Measurements from ENCODE around the gene ANKRD27. TPM values are rescaled to one million over a fixed set of nuclear protein-coding genes. Genes with fewer than 3 reads are reported as not detected.

Gene ANKRD27
- total and polyA plus RNA-seq, 2 experiments from 2014 or later = 24.3 to 32.6 TPM

GRCh38 chr19:32674153-32674930 lies 638 bp downstream of the ANKRD27 start:
- TF ChIP-seq CTCF (IDR thresholded peaks at IDR 0.05; ENCODE audit: poor library complexity) = no peak
- TF ChIP-seq EZH2 (IDR thresholded peaks at IDR 0.05; ENCODE audit: borderline replicate concordance) = no peak
- TF ChIP-seq EZH2phosphoT487 (IDR thresholded peaks at IDR 0.05; ENCODE audit: low read depth, severe bottlenecking, unreplicated experiment) = no peak
- H3K4me2 ChIP-seq = peak overlapping the region; percentile 93
- peaks cover 46% of the 10 kb centered on the region for H3K79me2 ChIP-seq
- peak overlapping the region; percentile 94 for H3K4me3 ChIP-seq
- H3K9me3 ChIP-seq (ENCODE audit: low read depth) = no peaks in the 10 kb centered on the region
- H3K4me1 ChIP-seq (ENCODE audit: insufficient read depth) = peaks cover 22% of the 10 kb centered on the region
- DNase-seq (ENCODE audit: low spot score) = no peak
- H3K9me2 ChIP-seq (replicated peaks; ENCODE audit: insufficient read depth) = no peaks in the 10 kb centered on the region
- peaks cover 12% of the 10 kb centered on the region for H4K20me1 ChIP-seq (ENCODE audit: insufficient read depth, poor library complexity, severe bottlenecking)
- no peaks in the 10 kb centered on the region for H3K36me3 ChIP-seq (replicated peaks; ENCODE audit: insufficient read depth, low read depth)
- peak overlapping the region; percentile 81 for H3K27ac ChIP-seq
- H2AFZ ChIP-seq = peak overlapping the region; percentile 89
- H3K27me3 ChIP-seq = peaks cover 9% of the 10 kb centered on the region
- 3% methylated on average over 52 of the region's 67 CpGs for WGBS (ENCODE audit: low lambda C conversion rate, missing lambda C conversion rate)

DNA sequence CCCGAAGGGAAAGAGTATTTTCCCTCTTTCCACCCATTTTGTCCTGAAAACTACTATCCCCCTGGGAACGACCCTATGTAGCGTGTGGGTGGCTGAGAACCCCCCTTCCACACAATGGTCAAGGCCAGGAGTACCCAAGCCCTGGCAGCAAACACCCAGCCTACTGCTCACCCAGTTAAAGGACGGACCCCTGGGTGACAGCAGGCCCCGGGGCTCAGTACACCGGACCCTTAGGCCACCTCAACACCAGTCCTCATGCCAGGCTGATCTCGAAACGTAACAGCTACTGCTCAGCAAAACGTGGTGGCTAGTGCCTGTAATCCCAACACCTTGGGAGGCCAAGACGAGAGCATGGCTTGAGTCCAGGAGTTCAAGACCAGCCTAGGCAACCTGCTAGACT lies 1.4 kb downstream of the ANKRD27 start:
- Histone ChIP-seq H3K36me3 (replicated peaks; ENCODE audit: insufficient read depth, low read depth) (no peaks in the 10 kb centered on the region), H3K4me3 (no peak overlapping the region), H3K9me2 (replicated peaks; ENCODE audit: insufficient read depth) (no peaks in the 10 kb centered on the region), H3K27ac (no peak overlapping the region), H3K79me2 (peaks cover 51% of the 10 kb centered on the region), H4K20me1 (ENCODE audit: insufficient read depth, poor library complexity, severe bottlenecking) (peaks cover 12% of the 10 kb centered on the region), H3K9me3 (ENCODE audit: low read depth) (no peaks in the 10 kb centered on the region), H2AFZ (no peak overlapping the region), H3K4me1 (ENCODE audit: insufficient read depth) (peaks cover 29% of the 10 kb centered on the region), H3K27me3 (peaks cover 9% of the 10 kb centered on the region), H3K4me2 (peak overlapping the region; percentile 93)
- WGBS (ENCODE audit: low lambda C conversion rate, missing lambda C conversion rate) = 94% methylated on average over 10 of the region's 10 CpGs
- DNase-seq (ENCODE audit: low spot score) = no peak
- TF ChIP-seq EZH2phosphoT487 (IDR thresholded peaks at IDR 0.05; ENCODE audit: low read depth, severe bottlenecking, unreplicated experiment) (no peak), CTCF (IDR thresholded peaks at IDR 0.05; ENCODE audit: poor library complexity) (no peak), EZH2 (IDR thresholded peaks at IDR 0.05; ENCODE audit: borderline replicate concordance) (no peak)

- Histone ChIP-seq H3K4me1 (ENCODE audit: insufficient read depth) (peaks cover 29% of the 10 kb centered on the region), H3K4me2 (peak overlapping the region; percentile 93), H2AFZ (no peak overlapping the region), H3K27ac (no peak overlapping the region), H4K20me1 (ENCODE audit: insufficient read depth, poor library complexity, severe bottlenecking) (peaks cover 12% of the 10 kb centered on the region), H3K9me2 (replicated peaks; ENCODE audit: insufficient read depth) (no peaks in the 10 kb centered on the region), H3K79me2 (peaks cover 59% of the 10 kb centered on the region), H3K36me3 (replicated peaks; ENCODE audit: insufficient read depth, low read depth) (no peaks in the 10 kb centered on the region), H3K9me3 (ENCODE audit: low read depth) (no peaks in the 10 kb centered on the region), H3K4me3 (no peak overlapping the region), H3K27me3 (peaks cover 9% of the 10 kb centered on the region)
- no peak for TF ChIP-seq EZH2phosphoT487 (IDR thresholded peaks at IDR 0.05; ENCODE audit: low read depth, severe bottlenecking, unreplicated experiment)
- TF ChIP-seq EZH2 (IDR thresholded peaks at IDR 0.05; ENCODE audit: borderline replicate concordance) = no peak
- no peak for TF ChIP-seq CTCF (IDR thresholded peaks at IDR 0.05; ENCODE audit: poor library complexity)
- no peak for DNase-seq (ENCODE audit: low spot score)
- WGBS (ENCODE audit: low lambda C conversion rate, missing lambda C conversion rate) = 82% methylated on average over 3 of the region's 3 CpGs
These were observed 2.1 kb downstream of the ANKRD27 start for GRCh38 chr19:32672841-32673240.

Data from hepatocyte (in vitro differentiated cells).